HG03025 (cell line): ENCODE results near the gene GARIN3.
A peak's percentile ranks its signal among the peaks of the same experiment; 100 is the strongest.

Experiments
- ATAC-seq: cut with Tn5 transposase; IDR thresholded peaks from one replicate; pipeline ENCODE4 v1.9.1; 2021; ENCODE audit warnings: mild to moderate bottlenecking, moderate library complexity; ENCODE audit not compliant: unreplicated experiment, low FRiP score

Gene GARIN3

GRCh38 chr5:157150995-157151394, 15.1 kb downstream of the GARIN3 start:
- ATAC-seq, result no peak

- no peak for ATAC-seq
Observed at GRCh38 chr5:157148734-157149615, 17.1 kb downstream of the GARIN3 start.

GRCh38 chr5:157143127-157143971, 22.7 kb downstream of the GARIN3 start:
- peak; percentile 41 for ATAC-seq

GRCh38 chr5:157142317-157143126, 23.5 kb downstream of the GARIN3 start, which contains the start of gene MED7:
Gene MED7 (minus strand): TSS chr5:157142865. CDS start chr5:157139431, 3,434 bp downstream.
- ATAC-seq, result peak; percentile 100

GRCh38 chr5:157137691-157138090, 28.4 kb downstream of the GARIN3 start:
- ATAC-seq, result no peak

- no peak for ATAC-seq
Observed at GRCh38 chr5:157132281-157132612, 33.8 kb downstream of the GARIN3 start.

GRCh38 chr5:157130925-157131324, 35.1 kb downstream of the GARIN3 start:
- ATAC-seq, result no peak

- no peak for ATAC-seq
Observed at GRCh38 chr5:157121709-157122108, 44.4 kb downstream of the GARIN3 start.

- no peak for ATAC-seq
Observed at GRCh38 chr5:157120102-157120501, 46.0 kb downstream of the GARIN3 start.

GRCh38 chr5:157116483-157116954, 49.5 kb downstream of the GARIN3 start:
- ATAC-seq, result peak; percentile 81

- ATAC-seq, result no peak
Observed at GRCh38 chr5:157115502-157115901, 50.6 kb downstream of the GARIN3 start.

GRCh38 chr5:157115012-157115411, 51.1 kb downstream of the GARIN3 start:
- ATAC-seq, result no peak

- no peak for ATAC-seq
Observed at GRCh38 chr5:157113002-157113401, 53.1 kb downstream of the GARIN3 start.
